Stomach (tissue), 9 donors: Measurements from ENCODE around the gene KIF5A. TPM values are rescaled to one million over a fixed set of nuclear protein-coding genes. Genes with fewer than 3 reads are reported as not detected.

Experiments used
- DNase-seq, 2 donors: peaks; one replicate each; pipeline versions ENCODE4 v3.0.0 to v3.0.0-alpha.2; 2013 to 2019
- H3K27ac ChIP-seq, 5 donors: fragments of 200-600 bp in 4 of 5; sonication (generic) in 4 of 5; one replicate each; pipeline ENCODE4 v1.5.1; 2013 to 2019; ENCODE audit warnings: mild to moderate bottlenecking in 1 of 5, moderate library complexity in 1 of 5
- H3K27me3 ChIP-seq, 3 donors: fragments of 200-600 bp; sonication (generic); one replicate each; pipeline ENCODE4 v1.5.1; 2017 to 2019; ENCODE audit warnings: mixed run types in 1 of 3
- H3K36me3 ChIP-seq, 4 donors: fragments of 200-600 bp; sonication (generic); 1 replicate in 3 of 4; 2 replicates in 1 of 4; pipeline ENCODE4 v1.5.1; 2016 to 2019
- H3K4me1 ChIP-seq, 4 donors: fragments of 200-600 bp; sonication (generic); one replicate each; pipeline ENCODE4 v1.5.1; 2016 to 2019
- H3K4me3 ChIP-seq, 4 donors: fragments of 200-600 bp; sonication (generic) in 3 of 4; one replicate each; pipeline ENCODE4 v1.5.1; 2016 to 2019; ENCODE audit warnings: mild to moderate bottlenecking in 1 of 4
- H3K9me3 ChIP-seq, 4 donors: fragments of 200-600 bp; sonication (generic); one replicate each; pipeline ENCODE4 v1.5.1; 2016 to 2019
- EP300 ChIP-seq: sonication (generic); formaldehyde crosslinking; IDR thresholded peaks from one replicate; pipeline ENCODE4 v1.6.1; 2017; ENCODE audit warnings: antibody characterized with exemption
- POLR2A ChIP-seq, 4 donors: fragments of 450-650 bp; IDR thresholded peaks; one replicate each; pipeline ENCODE4 v1.6.1; 2016; ENCODE audit warnings: antibody characterized with exemption in 4 of 4, control low read depth in 2 of 4, mild to moderate bottlenecking in 1 of 4, moderate library complexity in 1 of 4
- POLR2AphosphoS5 ChIP-seq, 3 donors: sonication (generic); formaldehyde crosslinking; IDR thresholded peaks; one replicate each; pipeline ENCODE4 v1.6.1; 2016; ENCODE audit warnings: antibody characterized with exemption in 3 of 3
- WGBS, 5 donors: extraction: QIAGEN DNeasy Blood & Tissue Kit in 3 of 5; methylation state at CpG; one replicate each; pipeline versions ENCODE4 v1.1.5 to v1.1.7; 2013 to 2018; 5-methylcytosine and 5-hydroxymethylcytosine counted together
- intact Hi-C: fragments of 100-400 bp; cut with DNase I; formaldehyde crosslinking; loops from one replicate; pipeline ENCODE4 v1.15.1; 2023; ENCODE audit warnings: low total_unique reads
- polyA plus RNA-seq, 3 donors: library from polyadenylated mRNA; stranded (reverse); fragments of 200-250 nt; gene quantifications; one replicate each; pipeline ENCODE4 v1.2.3, GENCODE V29; 2013
- total RNA-seq, 5 donors: library from RNA; depleted of rRNA; stranded (reverse); fragments of >200 nt; gene quantifications; one replicate each; pipeline versions ENCODE4 v1.1.0 to v1.2.3, GENCODE V29; 2014 to 2016
- TF ChIP-seq, protein P1 (sequence below), 7 experiments: fragments of 450-650 bp in 4 of 7; fragments of 200-600 bp in 3 of 7; sonication (generic) in 3 of 7; IDR thresholded peaks; one replicate each; pipeline ENCODE4 v1.5.1; 2016 to 2019; ENCODE audit warnings: antibody characterized with exemption in 7 of 7, control low read depth in 2 of 7, mild to moderate bottlenecking in 1 of 7
- donor health status: healthy with polysubstance abuse.
- donor health status: Bipolar disorder and iron deficiency.
- donor health status: healthy.

Gene KIF5A
- total and polyA plus RNA-seq, 8 donors, result 0.19 to 2.3 (median 1.3) TPM; not detected in 1

- Histone ChIP-seq H3K4me1 (peaks cover 22 to 31% (median 26%) of the 10 kb centered on the region in 4 donors), H3K27me3 (peaks cover 0 to 6% (median 0%) of the 10 kb centered on the region in 3 donors), H3K36me3 (peaks cover 2 to 17% (median 14%) of the 10 kb centered on the region in 4 donors), H3K9me3 (no peaks in the 10 kb centered on the region), H3K4me3 (peak overlapping the region; percentile 70 to 88 (median 78)), H3K27ac (peak overlapping the region in 4 of 5 donors; percentile 82 to 87 (median 83))
- intact Hi-C loops, result no loop called here
- WGBS, 5 donors, result 15 to 32% (median 20%) methylated on average over 2 of the region's 2 CpGs
- TF ChIP-seq POLR2AphosphoS5 (IDR thresholded peaks at IDR 0.05) (no peak), POLR2A (IDR thresholded peaks at IDR 0.05) (no peak), EP300 (no peak)
- TF ChIP-seq, protein P1, sequence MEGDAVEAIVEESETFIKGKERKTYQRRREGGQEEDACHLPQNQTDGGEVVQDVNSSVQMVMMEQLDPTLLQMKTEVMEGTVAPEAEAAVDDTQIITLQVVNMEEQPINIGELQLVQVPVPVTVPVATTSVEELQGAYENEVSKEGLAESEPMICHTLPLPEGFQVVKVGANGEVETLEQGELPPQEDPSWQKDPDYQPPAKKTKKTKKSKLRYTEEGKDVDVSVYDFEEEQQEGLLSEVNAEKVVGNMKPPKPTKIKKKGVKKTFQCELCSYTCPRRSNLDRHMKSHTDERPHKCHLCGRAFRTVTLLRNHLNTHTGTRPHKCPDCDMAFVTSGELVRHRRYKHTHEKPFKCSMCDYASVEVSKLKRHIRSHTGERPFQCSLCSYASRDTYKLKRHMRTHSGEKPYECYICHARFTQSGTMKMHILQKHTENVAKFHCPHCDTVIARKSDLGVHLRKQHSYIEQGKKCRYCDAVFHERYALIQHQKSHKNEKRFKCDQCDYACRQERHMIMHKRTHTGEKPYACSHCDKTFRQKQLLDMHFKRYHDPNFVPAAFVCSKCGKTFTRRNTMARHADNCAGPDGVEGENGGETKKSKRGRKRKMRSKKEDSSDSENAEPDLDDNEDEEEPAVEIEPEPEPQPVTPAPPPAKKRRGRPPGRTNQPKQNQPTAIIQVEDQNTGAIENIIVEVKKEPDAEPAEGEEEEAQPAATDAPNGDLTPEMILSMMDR (IDR thresholded peaks at IDR 0.05), result no peak
- no peak for DNase-seq
These were observed 40.6 kb downstream of the KIF5A start for GRCh38 chr12:57590479-57590863.

DNA sequence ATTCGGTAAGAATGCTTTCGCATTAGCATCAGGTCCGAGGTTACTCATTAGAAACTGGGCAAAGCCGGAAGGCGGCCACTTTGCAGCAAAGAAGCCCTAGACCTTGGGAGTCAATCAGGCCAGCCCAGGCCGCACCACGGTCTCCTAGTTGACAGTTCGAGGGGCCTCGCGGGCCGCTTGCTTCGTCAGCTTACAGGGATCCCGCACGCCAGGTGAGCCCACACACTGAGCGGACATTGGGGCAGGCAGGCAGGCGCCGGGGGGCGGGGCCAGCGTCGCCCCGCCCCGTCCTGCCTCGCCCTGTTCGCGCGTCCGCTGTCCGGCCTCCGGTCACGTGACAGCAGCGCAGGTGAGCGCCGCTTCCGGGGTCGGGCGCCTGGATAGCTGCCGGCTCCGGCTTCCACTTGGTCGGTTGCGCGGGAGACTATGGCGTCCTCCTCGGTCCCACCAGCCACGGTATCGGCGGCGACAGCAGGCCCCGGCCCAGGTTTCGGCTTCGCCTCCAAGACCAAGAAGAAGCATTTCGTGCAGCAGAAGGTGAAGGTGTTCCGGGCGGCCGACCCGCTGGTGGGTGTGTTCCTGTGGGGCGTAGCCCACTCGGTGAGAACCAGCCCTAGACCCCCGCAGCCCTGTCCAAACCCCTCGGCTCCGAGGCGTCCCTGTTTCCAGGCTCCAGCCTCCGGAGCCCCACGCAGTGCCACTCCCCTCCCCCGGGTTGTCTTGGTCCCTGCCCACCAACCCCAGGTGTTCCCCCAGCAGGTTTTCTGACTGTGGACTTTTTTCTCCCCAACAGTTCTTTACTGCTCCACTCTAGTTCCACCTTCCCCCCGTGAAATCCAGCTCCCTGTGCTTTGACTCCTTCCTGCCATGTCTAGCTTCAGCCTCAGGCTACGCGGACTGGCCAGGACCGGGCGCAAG lies 41.3 kb downstream of the KIF5A start, which contains the start of gene PIP4K2C:
TSS of gene PIP4K2C (plus strand) at position 329 of the 918 bp plus-strand sequence. CDS start at position 427, 98 bp downstream.
- TF ChIP-seq EP300 (no peak), POLR2AphosphoS5 (IDR thresholded peaks at IDR 0.05) (peak; percentile 34 to 83 (median 76)), POLR2A (IDR thresholded peaks at IDR 0.05) (peak in 1 of 4 donors; percentile 24)
- TF ChIP-seq, protein P1 (IDR thresholded peaks at IDR 0.05), result no peak

GRCh38 chr12:57591782-57592325 lies 42.0 kb downstream of the KIF5A start:
- H3K9me3 ChIP-seq, result no peaks in the 10 kb centered on the region
- TF ChIP-seq, protein P1 (IDR thresholded peaks at IDR 0.05), result no peak
- no peak for TF ChIP-seq POLR2A (IDR thresholded peaks at IDR 0.05)
- 19 to 42% (median 26%) methylated on average over 10 of the region's 10 CpGs for WGBS, 5 donors
- H3K36me3 ChIP-seq, result peaks cover 7 to 31% (median 28%) of the 10 kb centered on the region in 4 donors
- DNase-seq, result peak; percentile 34 to 63
- H3K27me3 ChIP-seq, result peaks cover 0 to 4% (median 0%) of the 10 kb centered on the region in 3 donors
- peaks cover 22 to 31% (median 26%) of the 10 kb centered on the region in 4 donors for H3K4me1 ChIP-seq
- intact Hi-C loops, result no loop called here
- peak overlapping the region; percentile 82 to 90 (median 83) for H3K27ac ChIP-seq
- peak overlapping the region; percentile 70 to 88 (median 78) for H3K4me3 ChIP-seq

More for the DNA sequence above, 41.3 kb downstream of the KIF5A start, which contains the start of gene PIP4K2C:
- 0 to 2% (median 1%) methylated on average over 40 to 69 of the region's 69 CpGs for WGBS, 5 donors
- DNase-seq, result peak; percentile 91 to 95
- peaks cover 22 to 31% (median 26%) of the 10 kb centered on the region in 4 donors for H3K4me1 ChIP-seq
- H3K4me3 ChIP-seq, result peak within 1 kb of the TSS; percentile 70 to 88 (median 78)
- intact Hi-C loops, result no loop called here
- H3K27me3 ChIP-seq, result peaks cover 0 to 4% (median 0%) of the 10 kb centered on the region in 3 donors
- peak within 1 kb of the TSS; percentile 82 to 90 (median 83) for H3K27ac ChIP-seq
- peaks cover 2 to 24% (median 20%) of the 10 kb centered on the region in 4 donors for H3K36me3 ChIP-seq
- no peaks in the 10 kb centered on the region for H3K9me3 ChIP-seq

- Histone ChIP-seq H3K36me3 (peaks cover 8 to 39% (median 36%) of the 10 kb centered on the region in 4 donors), H3K9me3 (no peaks in the 10 kb centered on the region), H3K4me3 (peak overlapping the region in 2 of 4 donors; percentile 70 to 84), H3K27me3 (peaks cover 0 to 4% (median 0%) of the 10 kb centered on the region in 3 donors), H3K27ac (peak overlapping the region in 2 of 5 donors; percentile 82 to 87), H3K4me1 (peaks cover 22 to 31% (median 26%) of the 10 kb centered on the region in 4 donors)
- TF ChIP-seq, protein P1 (IDR thresholded peaks at IDR 0.05), result no peak
- TF ChIP-seq POLR2AphosphoS5 (IDR thresholded peaks at IDR 0.05), result peak in 1 of 3 donors; percentile 34
- peak in 1 of 2 donors; percentile 45 for DNase-seq
- intact Hi-C loops, result no loop called here
- WGBS, 5 donors, result 45 to 72% (median 49%) methylated on average over 2 of the region's 2 CpGs
These were observed 42.8 kb downstream of the KIF5A start for GRCh38 chr12:57592551-57593165.
